Hematopoietic multipotent progenitor cell treated with erythropoietin and hydrocortisone succinate and interleukin-3 and kit ligand, for 4 days (in vitro differentiated cells): ENCODE results near the gene LRRC14B.
A peak's percentile ranks its signal among the peaks of the same experiment; 100 is the strongest.
"Not testable (repeated sequence)": the region's sequence is repeated elsewhere in the genome, so short reads cannot be mapped to it uniquely, and the experiment has no call there.

Experiments used
- DNase-seq: peaks from one replicate; pipeline ENCODE4 v3.0.0-alpha.2; 2015

Gene LRRC14B

DNA sequence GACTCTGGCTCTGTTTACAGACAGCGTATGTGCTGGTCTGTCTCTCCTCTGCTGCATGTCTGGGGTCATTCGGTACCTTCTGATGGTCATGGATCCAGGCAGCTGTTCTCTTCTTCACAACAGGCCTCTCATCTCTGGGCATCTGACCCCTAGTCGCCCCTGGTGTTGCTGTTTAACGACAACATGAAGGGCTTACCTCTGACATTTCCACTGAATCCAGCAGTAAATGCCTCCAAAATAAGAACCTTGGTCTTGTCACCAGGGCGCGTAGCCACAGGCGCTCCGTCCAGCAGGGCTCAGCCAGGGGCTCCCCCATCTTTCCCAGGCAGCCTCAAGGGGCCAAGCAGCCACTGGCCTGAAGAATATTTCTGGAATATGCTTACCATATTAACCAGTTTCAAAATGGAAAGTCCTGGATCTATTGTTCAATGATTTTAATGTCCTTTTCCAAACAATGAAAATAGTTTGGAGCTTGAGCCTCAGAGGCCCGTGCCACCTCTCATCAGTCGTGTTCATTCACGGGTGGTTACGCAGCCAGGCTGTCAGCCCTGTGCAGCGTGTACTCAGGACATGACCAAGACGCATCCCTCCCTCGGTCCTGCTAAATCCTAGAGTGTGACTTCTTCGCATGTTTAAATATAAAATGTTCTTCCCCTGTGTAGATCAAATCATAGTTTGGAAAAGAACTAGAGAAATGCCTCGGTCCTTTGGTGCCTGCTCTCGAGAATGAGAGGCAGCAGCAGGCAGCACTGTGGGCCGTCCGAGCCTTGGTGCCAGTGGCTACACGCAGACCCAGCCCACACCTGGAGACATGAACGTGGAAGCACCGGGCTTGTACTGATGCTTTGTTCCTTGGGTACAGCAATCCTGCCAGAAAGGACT, 30.1 kb upstream of the LRRC14B start:
- DNase-seq, result no peak

- no peak for DNase-seq
Observed at GRCh38 chr5:161803-162110, 29.5 kb upstream of the LRRC14B start.

- DNase-seq, result no peak
Observed at GRCh38 chr5:162190-162564, 29.1 kb upstream of the LRRC14B start.

- no peak for DNase-seq
Observed at GRCh38 chr5:162565-163337, 28.5 kb upstream of the LRRC14B start.

DNA sequence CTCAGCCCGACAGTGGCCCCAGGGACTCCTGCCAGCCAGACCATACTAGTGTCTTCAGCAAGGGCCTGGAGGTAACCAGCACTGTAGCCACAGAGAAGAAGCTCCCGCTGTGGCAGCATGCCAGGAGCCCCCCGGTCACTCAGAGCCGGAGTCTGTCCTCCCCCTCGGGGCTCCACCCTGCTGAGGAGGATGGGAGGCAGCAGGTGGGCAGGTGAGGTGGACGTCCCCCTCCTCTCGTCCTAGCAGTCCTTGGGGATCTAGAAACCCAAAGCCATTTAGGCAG, 28.0 kb upstream of the LRRC14B start:
- no peak for DNase-seq

DNA sequence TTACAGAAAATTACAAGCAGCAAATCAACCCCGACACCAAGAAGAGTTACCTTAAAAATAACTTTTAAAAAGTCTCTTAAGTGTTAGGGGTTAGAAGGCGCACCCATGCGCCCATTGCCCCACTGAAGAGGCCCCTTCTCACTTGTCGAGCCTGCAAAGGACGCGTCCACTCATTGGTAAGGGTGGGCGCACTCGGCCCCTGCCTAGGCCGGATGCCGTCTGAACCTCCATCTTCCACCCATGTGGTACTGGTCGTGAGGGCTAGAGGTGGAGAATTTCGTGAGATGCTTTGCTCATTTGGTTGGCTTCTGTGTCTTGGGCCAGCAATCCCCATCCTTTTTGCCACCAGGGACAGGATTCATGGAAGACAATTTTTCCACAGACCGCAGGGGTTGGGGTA, 27.5 kb upstream of the LRRC14B start:
- no peak for DNase-seq

- DNase-seq, result peak; percentile 15
Observed at GRCh38 chr5:164244-164643, 27.1 kb upstream of the LRRC14B start.

GRCh38 chr5:164783-165182, 26.5 kb upstream of the LRRC14B start:
- DNase-seq, result not testable (repeated sequence)

GRCh38 chr5:166441-167372, 24.6 kb upstream of the LRRC14B start:
- DNase-seq, result no peak

- DNase-seq, result no peak
Observed at GRCh38 chr5:167511-167910, 23.8 kb upstream of the LRRC14B start.

- no peak for DNase-seq
Observed at GRCh38 chr5:167982-168660, 23.2 kb upstream of the LRRC14B start.

GRCh38 chr5:169071-169727, 22.1 kb upstream of the LRRC14B start:
- no peak for DNase-seq

- DNase-seq, result no peak
Observed at GRCh38 chr5:169728-170094, 21.6 kb upstream of the LRRC14B start.

- DNase-seq, result no peak
Observed at GRCh38 chr5:170971-171800, 20.1 kb upstream of the LRRC14B start.

GRCh38 chr5:171801-172331, 19.4 kb upstream of the LRRC14B start:
- DNase-seq, result no peak

DNA sequence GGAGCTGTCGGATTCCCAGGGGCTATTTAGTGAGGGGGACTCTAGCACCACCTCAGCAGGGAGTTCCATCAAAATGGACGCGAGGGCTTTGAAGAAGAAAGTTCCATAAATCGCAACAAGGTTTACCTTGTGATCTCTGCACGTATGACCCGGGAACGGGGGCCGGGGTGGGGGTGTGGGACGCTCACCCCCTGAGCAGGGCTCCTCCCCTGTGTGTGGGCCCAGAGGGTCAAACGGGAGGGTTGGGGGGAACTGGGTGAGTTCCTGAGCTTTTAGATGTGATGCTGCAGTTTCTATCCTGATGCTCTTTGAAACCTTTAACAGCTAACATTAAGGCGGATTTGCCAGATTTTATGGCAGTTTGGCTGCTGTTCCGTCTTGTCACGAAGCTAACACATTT, 18.9 kb upstream of the LRRC14B start:
- DNase-seq, result no peak

GRCh38 chr5:172841-173251, 18.4 kb upstream of the LRRC14B start:
- DNase-seq, result no peak

DNA sequence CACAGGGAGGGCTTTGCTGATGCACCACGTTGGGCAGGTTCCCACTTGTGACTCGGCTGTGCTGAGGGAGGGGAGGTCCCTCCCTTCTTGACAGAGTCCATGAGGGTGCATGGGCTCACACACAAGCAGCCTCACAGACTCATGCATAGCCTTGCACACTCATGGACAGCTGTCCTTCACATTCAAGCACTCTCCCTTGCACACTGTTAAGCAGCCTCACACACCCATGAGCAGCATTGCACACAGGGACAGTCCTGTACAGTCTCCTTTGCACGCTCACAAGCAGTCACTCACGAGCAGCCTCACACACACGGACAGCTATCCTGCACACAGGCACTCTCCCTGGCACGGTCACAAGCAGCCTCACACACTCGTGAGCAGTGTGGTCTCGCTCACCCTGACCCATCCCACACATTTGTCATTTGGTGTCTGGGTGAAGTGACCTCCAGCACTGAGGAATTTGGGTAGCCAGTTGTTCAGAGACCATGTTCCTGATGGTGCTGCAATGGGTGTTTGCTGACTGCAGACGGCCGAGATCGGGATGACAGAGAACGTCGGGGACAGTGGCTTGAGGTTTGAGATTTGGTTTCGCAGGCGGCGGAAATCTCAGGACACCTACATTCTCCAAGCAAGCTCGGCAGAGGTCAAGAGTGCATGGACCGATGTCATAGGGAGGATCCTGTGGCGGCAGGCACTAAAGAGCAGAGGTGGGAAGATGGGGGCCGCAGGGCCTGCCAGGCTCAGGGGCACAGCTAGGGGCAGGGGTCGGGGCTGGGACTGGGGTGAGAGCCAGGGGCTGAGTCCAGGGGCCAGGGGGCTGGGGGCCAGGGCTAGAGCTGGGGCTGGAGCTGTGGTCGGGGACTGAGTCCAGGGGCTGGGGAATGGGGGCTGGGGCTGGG, 17.7 kb upstream of the LRRC14B start:
- DNase-seq, result no peak

DNA sequence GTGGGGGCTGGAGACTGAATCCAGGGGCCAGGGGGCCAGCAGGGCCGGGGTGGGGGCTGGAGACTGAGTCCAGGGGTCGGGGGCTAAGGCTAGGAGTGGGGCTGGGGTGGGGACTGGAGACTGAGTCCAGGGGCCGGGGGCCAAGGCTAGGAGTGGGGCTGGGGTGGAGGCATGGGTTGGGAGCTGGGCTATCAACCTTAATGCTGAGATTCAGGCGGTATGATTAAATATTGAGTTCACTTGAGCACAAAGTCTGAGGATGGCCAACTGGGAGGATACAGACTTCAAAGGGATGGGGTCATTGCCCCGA, 17.0 kb upstream of the LRRC14B start:
- no peak for DNase-seq

DNA sequence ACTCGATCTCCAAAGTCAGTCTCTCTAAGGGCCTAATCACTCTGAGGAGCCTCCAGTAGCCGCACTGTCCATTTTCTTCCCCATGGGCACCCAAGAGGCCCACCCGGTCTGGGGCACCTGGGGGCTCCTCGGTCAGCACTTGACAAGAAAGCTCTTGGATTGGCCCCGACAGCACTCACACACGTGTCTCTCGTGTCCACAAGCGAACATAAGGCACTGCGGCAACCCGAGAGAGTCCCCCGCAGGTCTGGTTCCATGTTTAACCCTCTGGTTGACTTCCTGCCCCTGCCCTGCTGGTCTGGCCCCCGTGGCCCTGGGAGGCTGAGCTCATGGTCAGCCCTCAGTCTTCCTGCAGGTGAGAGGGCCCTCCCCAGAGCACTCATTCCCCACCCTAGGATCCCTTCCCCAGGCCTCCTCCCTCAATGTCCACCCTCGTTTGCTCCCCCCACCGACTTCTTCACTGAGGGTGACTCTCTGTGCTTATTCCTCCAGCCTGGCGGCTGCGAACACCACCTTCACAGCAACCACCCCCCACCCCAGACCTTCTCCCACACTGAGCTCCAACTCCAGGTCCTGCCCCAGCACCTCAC, 16.3 kb upstream of the LRRC14B start:
- no peak for DNase-seq
